Measurements from ENCODE around the gene RPS6KA5.

DNA sequence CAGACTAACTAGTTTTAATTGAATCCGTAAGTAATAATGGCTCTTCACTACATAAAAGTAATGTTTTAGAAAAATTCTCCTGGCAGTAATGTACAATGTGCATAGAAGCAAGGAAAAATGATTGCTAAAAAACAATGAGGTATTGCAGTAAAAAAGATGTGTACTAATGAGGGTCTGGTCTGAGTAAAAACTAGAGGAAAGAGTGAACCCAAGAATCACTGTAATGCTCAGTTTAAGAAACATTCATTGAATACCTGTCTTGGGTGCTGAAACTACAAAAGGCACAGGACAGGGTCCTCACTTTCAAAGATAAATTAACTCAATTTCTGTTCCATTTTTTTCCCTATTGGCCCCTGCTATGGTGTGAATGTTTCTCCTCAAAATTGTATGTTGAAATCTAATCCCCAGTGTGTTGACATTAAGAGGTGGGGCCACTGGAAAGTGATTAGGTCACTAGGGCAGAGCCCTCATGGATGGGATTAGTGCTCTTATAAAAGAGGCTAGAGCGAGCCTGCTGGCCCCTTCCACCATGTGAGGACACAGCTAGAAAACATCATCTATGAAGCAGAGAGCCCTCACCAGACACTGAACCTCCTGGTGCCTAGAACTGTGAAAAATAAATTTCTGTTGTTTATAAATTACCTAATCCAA lies 51.6 kb downstream of the RPS6KA5 start:
- TF ChIP-seq POLR2A (IDR thresholded peaks at IDR 0.05) = no peak
- TF ChIP-seq, protein P1, sequence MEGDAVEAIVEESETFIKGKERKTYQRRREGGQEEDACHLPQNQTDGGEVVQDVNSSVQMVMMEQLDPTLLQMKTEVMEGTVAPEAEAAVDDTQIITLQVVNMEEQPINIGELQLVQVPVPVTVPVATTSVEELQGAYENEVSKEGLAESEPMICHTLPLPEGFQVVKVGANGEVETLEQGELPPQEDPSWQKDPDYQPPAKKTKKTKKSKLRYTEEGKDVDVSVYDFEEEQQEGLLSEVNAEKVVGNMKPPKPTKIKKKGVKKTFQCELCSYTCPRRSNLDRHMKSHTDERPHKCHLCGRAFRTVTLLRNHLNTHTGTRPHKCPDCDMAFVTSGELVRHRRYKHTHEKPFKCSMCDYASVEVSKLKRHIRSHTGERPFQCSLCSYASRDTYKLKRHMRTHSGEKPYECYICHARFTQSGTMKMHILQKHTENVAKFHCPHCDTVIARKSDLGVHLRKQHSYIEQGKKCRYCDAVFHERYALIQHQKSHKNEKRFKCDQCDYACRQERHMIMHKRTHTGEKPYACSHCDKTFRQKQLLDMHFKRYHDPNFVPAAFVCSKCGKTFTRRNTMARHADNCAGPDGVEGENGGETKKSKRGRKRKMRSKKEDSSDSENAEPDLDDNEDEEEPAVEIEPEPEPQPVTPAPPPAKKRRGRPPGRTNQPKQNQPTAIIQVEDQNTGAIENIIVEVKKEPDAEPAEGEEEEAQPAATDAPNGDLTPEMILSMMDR (IDR thresholded peaks at IDR 0.05) = no peak
